HepG2 (cell line): ENCODE data around the gene IL4I1. TPM values are rescaled to one million over a fixed set of nuclear protein-coding genes. Genes with fewer than 3 reads are reported as not detected.

Source experiments
- ASH2L ChIP-seq: fragments of 300-600, 200-600 bp; sonication (generic); IDR thresholded peaks from 2 replicates; pipeline ENCODE4 v1.7.0; 2017; ENCODE audit warnings: low read depth, mild to moderate bottlenecking, moderate library complexity, mixed read lengths, low read length; ENCODE audit not compliant: insufficient read length
- CHD4 ChIP-seq: fragments of 200-600 bp; sonication (generic); IDR thresholded peaks from 2 replicates; pipeline ENCODE4 v1.7.0; 2017; ENCODE audit warnings: mild to moderate bottlenecking, low read length, borderline replicate concordance
- KDM3A ChIP-seq: IDR thresholded peaks from 2 replicates; pipeline ENCODE4 v1.6.1; 2018; ENCODE audit warnings: low read depth, missing compliant biosample characterization
- KDM6A ChIP-seq: IDR thresholded peaks from 2 replicates; pipeline ENCODE4 v1.6.1; 2016; ENCODE audit warnings: low read depth
- MIER3 ChIP-seq: IDR thresholded peaks from 2 replicates; pipeline ENCODE4 v1.6.1; 2016; ENCODE audit warnings: missing compliant biosample characterization, borderline replicate concordance
- MZF1 ChIP-seq: sonication (generic); formaldehyde crosslinking; IDR thresholded peaks from 2 replicates; pipeline ENCODE4 v1.8.1; 2023; ENCODE audit warnings: mild to moderate bottlenecking, missing genetic modification reagents, borderline replicate concordance
- NFKBIZ ChIP-seq: IDR thresholded peaks from 2 replicates; pipeline ENCODE4 v1.6.1; 2018; ENCODE audit warnings: missing genetic modification reagents, missing compliant biosample characterization
- SRSF4 ChIP-seq: fragments of 200-400 bp; formaldehyde crosslinking; IDR thresholded peaks from one replicate; pipeline ENCODE4 v1.6.1; 2018; ENCODE audit warnings: mild to moderate bottlenecking, low read depth, low read length, moderate library complexity; ENCODE audit not compliant: poor library complexity, severe bottlenecking
- TARDBP ChIP-seq: sonication (generic); formaldehyde crosslinking; IDR thresholded peaks from 2 replicates; pipeline ENCODE4 v1.8.0; 2022; ENCODE audit warnings: mild to moderate bottlenecking, missing genetic modification reagents
- TBX2 ChIP-seq: sonication (generic); formaldehyde crosslinking; IDR thresholded peaks from 2 replicates; pipeline ENCODE4 v1.5.0; 2020; ENCODE audit warnings: missing genetic modification reagents, mild to moderate bottlenecking, borderline replicate concordance
- ZMYM3 ChIP-seq: sonication (generic); formaldehyde crosslinking; IDR thresholded peaks from 2 replicates; pipeline ENCODE4 v1.5.1; 2020; ENCODE audit warnings: mild to moderate bottlenecking, missing genetic modification reagents
- ZNF276 ChIP-seq: sonication (generic); formaldehyde crosslinking; IDR thresholded peaks from 2 replicates; pipeline ENCODE4 v1.4.0; 2020; ENCODE audit warnings: mild to moderate bottlenecking, low read depth, missing genetic modification reagents
- ZNF350 ChIP-seq: sonication (generic); formaldehyde crosslinking; IDR thresholded peaks from 2 replicates; pipeline ENCODE4 v1.4.0; 2020; ENCODE audit warnings: mild to moderate bottlenecking, low read depth, missing genetic modification reagents, borderline replicate concordance
- ZNF629 ChIP-seq: sonication (generic); formaldehyde crosslinking; conservative IDR thresholded peaks from 2 replicates; pipeline ENCODE4 v1.5.0; 2020; ENCODE audit warnings: missing genetic modification reagents
- ZNF704 ChIP-seq: sonication (generic); formaldehyde crosslinking; IDR thresholded peaks from 2 replicates; pipeline ENCODE4 v1.8.1; 2023; ENCODE audit warnings: mild to moderate bottlenecking, inconsistent platforms, moderate library complexity, missing genetic modification reagents, borderline replicate concordance
- ZNF768 ChIP-seq: sonication (generic); formaldehyde crosslinking; IDR thresholded peaks from 2 replicates; pipeline ENCODE4 v1.4.0; 2020; ENCODE audit warnings: missing genetic modification reagents
- ZXDC ChIP-seq: sonication (generic); formaldehyde crosslinking; IDR thresholded peaks from 2 replicates; pipeline ENCODE4 v1.5.0; 2020; ENCODE audit warnings: mild to moderate bottlenecking, missing genetic modification reagents
- polyA plus RNA-seq, 8 experiments: library from polyadenylated mRNA; depleted of rRNA in 3 of 8; stranded (reverse) in 7 of 8; unstranded in 1 of 8; fragments of >200 nt; fragmentation: Illumina TruSeq in 4 of 8; extraction: Trizol in 4 of 8; gene quantifications; 2 replicates each; pipeline versions ENCODE4 v1.2.1 to v1.2.3, GENCODE V29; 2011 to 2016; ENCODE audit warnings: low read depth in 4 of 8, missing spikeins in 1 of 8, mixed read lengths in 1 of 8; ENCODE audit not compliant: insufficient read depth in 1 of 8
- total RNA-seq, 5 experiments: library from RNA; depleted of rRNA; stranded (reverse); fragments of >200 nt; fragmentation: Illumina TruSeq; extraction: Trizol; gene quantifications; 2 replicates each; pipeline ENCODE4 v1.2.3, GENCODE V29; 2016; ENCODE audit warnings: low read depth in 1 of 5

The IL4I1 gene
- total and polyA plus RNA-seq, 2 of the 13 experiments (the other 11 are each of a cell fraction or from before 2014, with no cell fraction given) = not detected

GRCh38 chr19:49864890-49865289 lies 31.8 kb downstream of the IL4I1 start (continued):
- no peak for TF ChIP-seq MZF1 (CRISPR knock-in tag)
- no peak for TF ChIP-seq NFKBIZ
- no peak for TF ChIP-seq ZNF768 (CRISPR knock-in tag)
- no peak for TF ChIP-seq KDM6A (CRISPR knock-in tag)
- TF ChIP-seq KDM3A (CRISPR knock-in tag) = no peak
- TF ChIP-seq SRSF4 = no peak
- TF ChIP-seq CHD4 = peak; percentile 36; the same call in 1 of the 2 replicates
- TF ChIP-seq MIER3 (CRISPR knock-in tag) = no peak
- no peak for TF ChIP-seq TBX2 (CRISPR knock-in tag)
- TF ChIP-seq ZNF704 (CRISPR knock-in tag) = no peak
- TF ChIP-seq ZNF350 (CRISPR knock-in tag) = no peak
- TF ChIP-seq ZMYM3 (CRISPR knock-in tag) = peak; percentile 54; the same call in 1 of the 2 replicates
- TF ChIP-seq TARDBP = no peak
- TF ChIP-seq ASH2L = peak; percentile 31
- no peak for TF ChIP-seq ZXDC (CRISPR knock-in tag)
- peak; percentile 94 for TF ChIP-seq ZNF629
- no peak for TF ChIP-seq ZNF276 (CRISPR knock-in tag)
- TF ChIP-seq, all 625 proteins: peak for 7
